Ishikawa (cell line): Measurements from ENCODE around the gene IL31.

Experiments used
- CEBPB ChIP-seq: IDR thresholded peaks from 2 replicates; pipeline ENCODE4 v1.6.1; 2012
- CREB1 ChIP-seq: IDR thresholded peaks from 2 replicates; pipeline ENCODE4 v1.6.1; 2012; ENCODE audit warnings: low read depth
- EGR1 ChIP-seq: IDR thresholded peaks from 2 replicates; pipeline ENCODE4 v1.6.1; 2012
- EP300 ChIP-seq: IDR thresholded peaks from 2 replicates; pipeline ENCODE4 v1.6.1; 2012; ENCODE audit warnings: borderline replicate concordance
- FOXM1 ChIP-seq: IDR thresholded peaks from 2 replicates; pipeline ENCODE4 v1.6.1; 2012; ENCODE audit warnings: low read depth, borderline replicate concordance
- NFIC ChIP-seq: IDR thresholded peaks from 2 replicates; pipeline ENCODE4 v1.6.1; 2012
- RAD21 ChIP-seq: IDR thresholded peaks from 2 replicates; pipeline ENCODE4 v1.6.1; 2012; ENCODE audit warnings: low read depth
- REST ChIP-seq: IDR thresholded peaks from 2 replicates; pipeline ENCODE4 v1.6.1; 2012; ENCODE audit warnings: low read depth, mild to moderate bottlenecking
- TAF1 ChIP-seq: IDR thresholded peaks from 2 replicates; pipeline ENCODE4 v1.6.1; 2012; ENCODE audit warnings: low read depth, mild to moderate bottlenecking
- TCF12 ChIP-seq: IDR thresholded peaks from 2 replicates; pipeline ENCODE4 v1.6.1; 2012; ENCODE audit warnings: low read depth
- TEAD4 ChIP-seq: IDR thresholded peaks from 2 replicates; pipeline ENCODE4 v1.6.1; 2012
- USF1 ChIP-seq: IDR thresholded peaks from 2 replicates; pipeline ENCODE4 v1.6.1; 2012
- YY1 ChIP-seq: IDR thresholded peaks from 2 replicates; pipeline ENCODE4 v1.6.1; 2012; ENCODE audit warnings: low read depth

- TF ChIP-seq EP300 (no peak), FOXM1 (no peak), NFIC (no peak), YY1 (no peak), RAD21 (no peak), CEBPB (no peak), REST (no peak), TEAD4 (no peak), CREB1 (no peak), USF1 (no peak), EGR1 (no peak), TCF12 (no peak), TAF1 (no peak)
These were observed 49.7 kb downstream of the IL31 start for GRCh38 chr12:122124370-122124769.
